Choroid plexus epithelial cell (primary cell): Measurements from ENCODE around the gene MAP7.
"Not testable (repeated sequence)": the region's sequence is repeated elsewhere in the genome, so short reads cannot be mapped to it uniquely, and the experiment has no call there.

Source experiments
- DNase-seq: peaks from one replicate; pipeline ENCODE4 v3.0.0-alpha.2; 2010; ENCODE audit warnings: low read depth
- H3K4me3 ChIP-seq: 2 replicates; pipeline ENCODE4 v1.5.1; 2011; ENCODE audit warnings: low read depth, mild to moderate bottlenecking, control low read depth, low read length, moderate library complexity
- TF ChIP-seq, protein P1 (sequence below): conservative IDR thresholded peaks from 2 replicates; pipeline ENCODE4 v1.5.1; 2011; ENCODE audit warnings: low read depth, mild to moderate bottlenecking, control low read depth, inconsistent platforms, low read length, moderate library complexity

MAP7 gene

DNA sequence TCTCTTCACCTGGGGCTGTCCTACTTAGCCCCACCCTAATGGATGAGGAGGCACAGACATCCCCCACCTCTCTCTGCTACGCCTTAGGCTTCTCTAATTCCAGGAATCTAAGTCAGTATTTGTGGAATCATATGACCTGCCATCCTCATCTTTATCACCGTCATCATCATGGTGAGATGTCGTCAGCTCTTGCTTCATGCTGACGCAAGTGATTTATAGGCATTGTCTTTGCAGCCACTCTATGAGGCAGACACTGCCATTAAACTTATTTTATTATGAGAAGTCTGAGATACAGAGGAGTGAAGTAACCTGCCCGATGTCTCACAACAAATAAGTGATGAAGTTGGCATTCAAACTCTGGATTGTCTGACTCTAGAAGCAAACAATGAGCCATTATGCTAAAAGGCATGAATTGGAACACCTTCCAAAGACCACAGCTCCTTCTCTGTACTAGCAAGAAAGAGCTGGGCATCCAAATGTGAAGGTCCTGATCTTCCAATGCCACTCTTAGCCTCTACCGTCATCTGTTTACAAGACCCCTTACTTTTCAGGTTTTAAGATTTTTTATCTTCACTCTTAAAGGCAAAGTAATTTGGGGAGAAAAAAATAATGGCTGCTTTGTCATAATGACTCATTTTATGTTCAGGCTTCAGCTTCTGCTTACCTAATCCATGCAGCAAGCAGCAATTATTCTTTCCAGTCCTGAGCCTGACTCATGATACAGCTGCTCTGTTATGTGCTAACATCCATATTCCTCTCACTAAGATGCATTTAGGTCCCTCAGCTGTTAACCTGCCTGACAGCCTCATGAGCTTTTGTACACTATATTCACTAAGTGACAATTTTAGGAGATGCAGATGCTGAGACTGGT, 146.9 kb downstream of the MAP7 start:
- no peak overlapping the region for H3K4me3 ChIP-seq
- peak; percentile 89 for DNase-seq
- TF ChIP-seq, protein P1, sequence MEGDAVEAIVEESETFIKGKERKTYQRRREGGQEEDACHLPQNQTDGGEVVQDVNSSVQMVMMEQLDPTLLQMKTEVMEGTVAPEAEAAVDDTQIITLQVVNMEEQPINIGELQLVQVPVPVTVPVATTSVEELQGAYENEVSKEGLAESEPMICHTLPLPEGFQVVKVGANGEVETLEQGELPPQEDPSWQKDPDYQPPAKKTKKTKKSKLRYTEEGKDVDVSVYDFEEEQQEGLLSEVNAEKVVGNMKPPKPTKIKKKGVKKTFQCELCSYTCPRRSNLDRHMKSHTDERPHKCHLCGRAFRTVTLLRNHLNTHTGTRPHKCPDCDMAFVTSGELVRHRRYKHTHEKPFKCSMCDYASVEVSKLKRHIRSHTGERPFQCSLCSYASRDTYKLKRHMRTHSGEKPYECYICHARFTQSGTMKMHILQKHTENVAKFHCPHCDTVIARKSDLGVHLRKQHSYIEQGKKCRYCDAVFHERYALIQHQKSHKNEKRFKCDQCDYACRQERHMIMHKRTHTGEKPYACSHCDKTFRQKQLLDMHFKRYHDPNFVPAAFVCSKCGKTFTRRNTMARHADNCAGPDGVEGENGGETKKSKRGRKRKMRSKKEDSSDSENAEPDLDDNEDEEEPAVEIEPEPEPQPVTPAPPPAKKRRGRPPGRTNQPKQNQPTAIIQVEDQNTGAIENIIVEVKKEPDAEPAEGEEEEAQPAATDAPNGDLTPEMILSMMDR = no peak

DNA sequence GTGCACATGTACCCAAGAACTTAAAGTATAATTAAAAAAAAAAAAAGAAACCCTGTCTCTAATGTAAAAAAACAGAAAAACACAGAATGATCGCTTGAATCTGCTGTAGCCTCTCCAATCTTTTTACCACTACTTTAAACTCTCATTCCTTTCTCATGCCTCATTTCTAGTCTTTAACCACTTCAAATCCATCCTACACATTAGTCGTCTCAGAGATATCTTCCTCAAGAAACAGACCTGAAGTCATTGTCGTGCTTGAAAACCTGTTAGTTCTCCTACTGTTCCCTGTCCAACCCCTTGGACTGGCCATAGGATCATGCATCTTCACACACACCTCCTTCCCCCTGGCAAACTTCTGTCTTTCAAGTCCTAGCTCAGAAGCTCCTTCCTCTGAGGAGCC, 148.5 kb downstream of the MAP7 start:
- peak; percentile 14 for DNase-seq
- no peak overlapping the region for H3K4me3 ChIP-seq
- TF ChIP-seq, protein P1 = no peak

DNA sequence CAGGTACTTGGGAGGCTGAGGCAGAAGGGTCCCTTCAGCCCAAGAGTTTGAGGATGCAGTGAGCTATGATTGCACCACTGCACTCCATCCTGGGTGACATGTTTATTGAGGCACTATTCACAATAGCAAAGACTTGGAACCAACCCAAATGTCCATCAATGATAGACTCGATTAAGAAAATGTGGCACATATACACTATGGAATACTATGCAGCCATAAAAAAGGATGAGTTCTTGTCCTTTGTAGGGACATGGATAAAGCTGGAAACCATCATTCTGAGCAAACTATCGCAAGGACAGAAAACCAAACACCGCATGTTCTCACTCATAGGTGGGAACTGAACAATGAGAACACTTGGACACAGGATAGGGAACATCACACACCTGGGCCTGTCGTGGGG, 149.0 kb downstream of the MAP7 start:
- not testable (repeated sequence) for H3K4me3 ChIP-seq, DNase-seq

DNA sequence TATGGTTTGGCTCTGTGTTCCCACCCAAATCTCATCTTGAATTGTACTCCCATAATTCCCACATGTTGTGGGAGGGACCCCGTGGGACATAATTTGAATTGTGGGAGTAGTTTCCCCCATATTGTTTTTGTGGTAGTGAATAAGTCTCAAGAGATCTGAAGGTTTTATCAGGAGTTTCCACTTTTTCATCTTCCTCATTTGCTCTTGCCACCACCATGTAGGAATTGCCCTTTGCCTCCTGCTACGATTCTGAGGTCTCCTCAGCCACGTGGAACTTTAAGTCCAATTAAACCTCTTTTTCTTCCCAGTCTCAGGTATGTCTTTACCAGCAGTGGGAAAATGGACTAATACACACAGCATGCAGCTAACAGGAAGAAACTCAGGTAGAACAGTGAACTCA, 151.8 kb downstream of the MAP7 start:
- H3K4me3 ChIP-seq = no peak overlapping the region
- no peak for DNase-seq
- TF ChIP-seq, protein P1 = no peak

DNA sequence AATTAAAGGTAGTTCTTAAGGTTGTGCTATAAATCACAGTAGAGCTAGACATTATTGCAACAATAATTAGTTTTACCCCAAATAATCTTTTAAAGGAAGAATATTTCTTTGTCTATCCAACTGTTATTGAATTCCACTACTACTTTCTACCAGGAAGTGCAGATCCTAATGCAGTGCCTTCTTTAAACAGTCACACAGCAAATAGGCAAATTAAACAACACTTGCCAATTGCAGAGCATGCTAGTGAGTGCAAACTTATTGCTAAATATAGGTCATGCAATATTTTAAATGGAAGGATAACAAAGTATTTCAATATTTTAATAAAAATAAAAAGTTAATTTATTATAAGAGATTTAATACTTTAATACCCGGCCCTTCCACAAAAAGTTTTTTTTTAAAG, 153.3 kb downstream of the MAP7 start:
- TF ChIP-seq, protein P1 = no peak
- no peak overlapping the region for H3K4me3 ChIP-seq
- no peak for DNase-seq

DNA sequence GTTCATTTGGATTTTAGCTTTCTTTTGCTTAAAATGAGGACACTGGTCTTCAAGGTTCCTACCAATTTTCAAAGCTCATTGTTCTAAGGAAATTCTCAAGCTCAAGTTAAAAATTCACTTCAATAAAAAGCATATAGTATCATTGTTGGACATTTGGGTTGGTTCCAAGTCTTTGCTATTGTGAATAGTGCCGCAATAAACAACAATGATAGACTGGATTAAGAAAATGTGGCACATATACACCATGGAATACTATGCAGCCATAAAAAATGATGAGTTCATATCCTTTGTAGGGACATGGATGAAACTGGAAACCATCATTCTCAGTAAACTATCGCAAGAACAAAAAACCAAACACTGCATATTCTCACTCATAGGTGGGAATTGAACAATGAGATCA, 159.3 kb downstream of the MAP7 start:
- H3K4me3 ChIP-seq, DNase-seq: not testable (repeated sequence)

DNA sequence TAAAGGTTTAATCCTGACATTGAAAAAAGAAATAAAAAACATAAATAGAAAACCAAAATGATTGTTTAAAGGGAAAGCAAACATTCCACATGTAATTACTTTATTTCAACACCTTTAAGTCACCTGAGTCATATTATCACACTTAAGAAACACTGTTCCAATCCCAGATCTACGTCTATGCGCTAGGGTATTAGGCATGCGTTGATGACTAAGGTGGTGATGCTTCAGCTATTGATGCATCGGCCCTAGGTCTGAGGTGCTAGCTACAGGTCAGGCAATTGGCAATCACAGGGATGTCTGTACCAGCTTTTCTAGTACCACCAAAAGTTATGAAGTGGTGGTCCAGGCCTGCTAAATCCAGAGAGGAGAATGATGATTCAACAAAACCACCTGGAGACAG, 162.9 kb downstream of the MAP7 start:
- DNase-seq = no peak
- no peak overlapping the region for H3K4me3 ChIP-seq
- TF ChIP-seq, protein P1 = no peak

DNA sequence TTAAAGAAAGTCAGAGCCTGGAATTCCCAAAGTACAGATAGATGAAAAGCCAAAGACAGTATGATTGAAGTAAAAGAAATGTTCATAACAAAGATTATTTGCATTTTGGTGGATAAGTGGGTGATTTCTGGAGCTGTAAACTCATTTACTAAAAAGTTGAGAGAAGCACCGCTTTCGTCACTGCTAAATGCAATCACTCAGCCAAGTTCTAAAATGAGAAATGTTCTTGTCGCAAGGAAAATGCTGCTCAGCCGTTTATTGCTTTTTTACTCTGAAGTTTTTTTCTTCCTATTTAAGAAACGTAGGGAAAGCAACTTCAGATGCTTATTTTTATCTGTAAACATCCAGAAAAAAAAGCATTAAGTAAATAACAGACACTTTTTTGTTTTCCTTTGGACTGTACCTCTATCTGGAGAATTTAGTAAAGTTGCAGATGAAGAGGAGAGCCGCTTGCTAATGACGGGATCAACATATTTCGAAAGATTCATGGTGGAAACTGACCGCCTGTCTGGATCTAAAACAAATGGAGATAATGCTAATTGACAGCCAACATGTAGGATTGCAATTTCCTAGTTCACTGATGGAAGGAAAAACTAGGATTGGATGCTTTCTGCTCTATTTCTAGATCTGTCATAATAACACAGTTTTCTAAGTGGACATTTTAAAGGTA, 166.8 kb downstream of the MAP7 start:
- no peak overlapping the region for H3K4me3 ChIP-seq
- DNase-seq = no peak
- TF ChIP-seq, protein P1 = no peak
